H9 (cell line): ENCODE measurements around the gene LRWD1. TPM values are rescaled to one million over a fixed set of nuclear protein-coding genes. Genes with fewer than 3 reads are reported as not detected.

Source experiments
- DNase-seq: peaks from one replicate; pipeline ENCODE4 v3.0.0-alpha.2; 2017
- H2AFZ ChIP-seq: one replicate; pipeline ENCODE4 v1.6.1; 2013; ENCODE audit warnings: mild to moderate bottlenecking, low read length, control low read depth, moderate library complexity
- H2AK5ac ChIP-seq: 2 replicates; pipeline ENCODE4 v1.6.1; 2013; ENCODE audit warnings: low read length, control low read depth, mixed read lengths; ENCODE audit not compliant: insufficient read length
- H2BK120ac ChIP-seq: one replicate; pipeline ENCODE4 v1.6.1; 2013; ENCODE audit warnings: low read depth, mild to moderate bottlenecking, low read length, control low read depth, inconsistent platforms; ENCODE audit not compliant: poor library complexity, severe bottlenecking
- H2BK12ac ChIP-seq: 2 replicates; pipeline ENCODE4 v1.6.1; 2013; ENCODE audit warnings: low read length, control low read depth, mixed read lengths, low read depth; ENCODE audit not compliant: insufficient read length
- H2BK15ac ChIP-seq: 2 replicates; pipeline ENCODE4 v1.6.1; 2013; ENCODE audit warnings: low read depth, low read length, control low read depth
- H2BK20ac ChIP-seq: one replicate; pipeline ENCODE4 v1.6.1; 2013; ENCODE audit warnings: low read depth, mild to moderate bottlenecking, low read length, control low read depth, inconsistent platforms; ENCODE audit not compliant: poor library complexity, severe bottlenecking
- H2BK5ac ChIP-seq: 2 replicates; pipeline ENCODE4 v1.6.1; 2013; ENCODE audit warnings: low read length, control low read depth, mixed read lengths; ENCODE audit not compliant: insufficient read length
- H3K14ac ChIP-seq: 2 replicates; pipeline ENCODE4 v1.6.1; 2013; ENCODE audit warnings: low read length, control low read depth; ENCODE audit not compliant: insufficient read depth
- H3K18ac ChIP-seq: 2 replicates; pipeline ENCODE4 v1.6.1; 2013; ENCODE audit warnings: low read depth, mild to moderate bottlenecking, mixed read lengths, low read length, control low read depth; ENCODE audit not compliant: insufficient read length
- H3K23ac ChIP-seq: 2 replicates; pipeline ENCODE4 v1.6.1; 2013; ENCODE audit warnings: low read length, control low read depth, mixed read lengths, low read depth; ENCODE audit not compliant: insufficient read length
- H3K23me2 ChIP-seq: 2 replicates; pipeline ENCODE4 v1.6.1; 2013; ENCODE audit warnings: low read depth, mild to moderate bottlenecking, mixed read lengths, low read length, control low read depth; ENCODE audit not compliant: insufficient read length, poor library complexity, severe bottlenecking
- H3K27ac ChIP-seq: 2 replicates; pipeline ENCODE4 v1.5.1; 2013; ENCODE audit warnings: low read length, control low read depth, mixed read lengths, low read depth; ENCODE audit not compliant: insufficient read length
- H3K27me3 ChIP-seq: 2 replicates; pipeline ENCODE4 v1.6.1; 2013; ENCODE audit warnings: low read length, control low read depth, inconsistent platforms; ENCODE audit not compliant: insufficient read depth
- H3K4ac ChIP-seq: 2 replicates; pipeline ENCODE4 v1.6.1; 2013; ENCODE audit warnings: low read depth, mild to moderate bottlenecking, control low read depth, inconsistent platforms, low read length, moderate library complexity
- H3K4me1 ChIP-seq: 2 replicates; pipeline ENCODE4 v1.6.1; 2013; ENCODE audit warnings: low read length, control low read depth, inconsistent platforms; ENCODE audit not compliant: insufficient read depth
- H3K4me2 ChIP-seq: 2 replicates; pipeline ENCODE4 v1.6.1; 2013; ENCODE audit warnings: low read length, control low read depth, mixed read lengths; ENCODE audit not compliant: insufficient read length, insufficient read depth
- H3K56ac ChIP-seq: 2 replicates; pipeline ENCODE4 v1.6.1; 2013; ENCODE audit warnings: low read depth, mild to moderate bottlenecking, mixed read lengths, low read length, control low read depth; ENCODE audit not compliant: insufficient read length
- H3K79me1 ChIP-seq: 2 replicates; pipeline ENCODE4 v1.6.1; 2013; ENCODE audit warnings: low read depth, mild to moderate bottlenecking, moderate library complexity, low read length, control low read depth, inconsistent platforms; ENCODE audit not compliant: insufficient read depth, poor library complexity, severe bottlenecking
- H3K79me2 ChIP-seq: 2 replicates; pipeline ENCODE4 v1.6.1; 2013; ENCODE audit warnings: low read length, control low read depth, inconsistent platforms; ENCODE audit not compliant: insufficient read depth
- H3K9ac ChIP-seq: 2 replicates; pipeline ENCODE4 v1.6.1; 2013; ENCODE audit warnings: low read length, control low read depth, mixed read lengths; ENCODE audit not compliant: insufficient read length; ENCODE audit errors: extremely low read depth
- H3K9me3 ChIP-seq: one replicate; pipeline ENCODE4 v1.6.1; 2013; ENCODE audit warnings: low read depth, low read length, inconsistent platforms; ENCODE audit not compliant: control insufficient read depth
- H3T11ph ChIP-seq: one replicate; pipeline ENCODE4 v1.6.1; 2013; ENCODE audit warnings: mild to moderate bottlenecking, low read length, control low read depth, inconsistent platforms
- H4K20me1 ChIP-seq: one replicate; pipeline ENCODE4 v1.6.1; 2013; ENCODE audit not compliant: control insufficient read depth, insufficient read length, insufficient read depth
- H4K5ac ChIP-seq: 2 replicates; pipeline ENCODE4 v1.6.1; 2013; ENCODE audit warnings: low read depth, mild to moderate bottlenecking, mixed read lengths, low read length, control low read depth; ENCODE audit not compliant: insufficient read length
- H4K8ac ChIP-seq: replicated peaks from 2 replicates; pipeline ENCODE4 v1.6.1; 2013; ENCODE audit warnings: low read length, control low read depth, mixed read lengths, low read depth; ENCODE audit not compliant: insufficient read length
- H4K91ac ChIP-seq: 2 replicates; pipeline ENCODE4 v1.6.1; 2013; ENCODE audit warnings: low read depth, mild to moderate bottlenecking, moderate library complexity, mixed read lengths, low read length, control low read depth; ENCODE audit not compliant: insufficient read length
- H3K27ac Mint-ChIP-seq, 3 experiments: 2 replicates in 2 of 3; 3 replicates in 1 of 3; pipeline ENCODE4 v1.8.0; 2020 to 2021; ENCODE audit warnings: mixed read lengths in 3 of 3, mild to moderate bottlenecking in 1 of 3, moderate library complexity in 1 of 3
- H3K27me3 Mint-ChIP-seq: 2 replicates; pipeline ENCODE4 v1.8.0; 2021; ENCODE audit warnings: low read depth, mild to moderate bottlenecking, moderate library complexity, mixed read lengths
- H3K36me3 Mint-ChIP-seq, 3 experiments: 2 replicates in 2 of 3; 3 replicates in 1 of 3; pipeline ENCODE4 v1.8.0; 2020 to 2021; ENCODE audit warnings: low read depth in 3 of 3, mixed read lengths in 3 of 3; ENCODE audit not compliant: insufficient read depth in 1 of 3
- H3K4me1 Mint-ChIP-seq, 2 experiments: 2 replicates each; pipeline ENCODE4 v1.8.0; 2020; ENCODE audit warnings: mixed read lengths in 2 of 2
- H3K4me3 Mint-ChIP-seq, 2 experiments: 2 replicates in 1 of 2; 3 replicates in 1 of 2; pipeline ENCODE4 v1.8.0; 2020 to 2021; ENCODE audit warnings: mild to moderate bottlenecking in 2 of 2, mixed read lengths in 2 of 2, moderate library complexity in 1 of 2
- H3K9me3 Mint-ChIP-seq, 2 experiments: 2 replicates in 1 of 2; 3 replicates in 1 of 2; pipeline ENCODE4 v1.8.0; 2020; ENCODE audit warnings: mild to moderate bottlenecking in 2 of 2, mixed read lengths in 2 of 2, moderate library complexity in 1 of 2
- WGBS: extraction: QIAGEN DNeasy Blood & Tissue Kit; methylation state at CpG from one replicate; pipeline ENCODE4 v1.1.7; 2013; ENCODE audit warnings: missing lambda C conversion rate, low lambda C conversion rate, mixed read lengths; ENCODE audit not compliant: insufficient read length; ENCODE audit errors: extremely low coverage; 5-methylcytosine and 5-hydroxymethylcytosine counted together
- total RNA-seq: library from RNA; stranded (reverse); gene quantifications from 2 replicates; pipeline ENCODE4 v1.2.1, GENCODE V29; 2021
- TF ChIP-seq, protein P1 (sequence below): fragments of 200-600 bp; sonication (generic); conservative IDR thresholded peaks from 3 replicates; pipeline ENCODE4 v1.8.0; 2021; ENCODE audit warnings: antibody characterized with exemption, mild to moderate bottlenecking

Gene LRWD1
- total RNA-seq, 1 experiment from 2014 or later: 35.1 TPM

DNA sequence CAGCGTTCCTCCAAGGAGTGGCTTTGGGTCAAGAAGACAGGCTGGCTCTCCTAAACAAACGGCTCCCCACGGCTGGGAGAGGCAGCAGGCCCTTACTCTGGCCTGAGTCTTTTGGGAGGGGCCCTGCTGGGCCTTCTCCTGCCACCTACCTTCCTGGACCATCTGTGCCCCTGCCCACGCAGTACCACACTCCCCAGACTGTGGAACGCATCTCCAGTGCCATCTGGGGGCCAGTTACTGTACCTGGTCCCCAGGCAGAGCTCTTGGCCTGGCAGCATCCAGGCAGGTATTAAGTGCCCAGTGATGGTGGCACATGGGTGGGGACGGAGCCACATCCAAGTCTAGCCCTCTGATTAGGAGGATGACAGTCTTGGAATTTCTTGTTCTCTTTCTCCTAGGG is 14.5 kb upstream of the LRWD1 start:
- Histone ChIP-seq H3K4ac (no peak overlapping the region), H2BK120ac (no peak overlapping the region), H3T11ph (no peak overlapping the region), H4K91ac (no peak overlapping the region), H3K9ac (no peak overlapping the region), H3K27ac (no peak overlapping the region), H3K79me1 (no peaks in the 10 kb centered on the region), H4K8ac (no peak overlapping the region), H4K20me1 (no peaks in the 10 kb centered on the region), H3K79me2 (no peaks in the 10 kb centered on the region), H3K23ac (no peak overlapping the region), H3K56ac (no peak overlapping the region), H3K9me3 (no peaks in the 10 kb centered on the region), H3K18ac (no peak overlapping the region), H2AK5ac (no peak overlapping the region), H3K4me1 (no peaks in the 10 kb centered on the region), H2AFZ (no peak overlapping the region), H3K27me3 (no peaks in the 10 kb centered on the region), H2BK15ac (no peak overlapping the region), H2BK5ac (no peak overlapping the region), H4K5ac (no peak overlapping the region), H3K14ac (no peak overlapping the region), H2BK12ac (no peak overlapping the region), H3K23me2 (no peaks in the 10 kb centered on the region), H2BK20ac (no peak overlapping the region), H3K4me2 (no peak overlapping the region)
- no peaks in the 10 kb centered on the region; the same call in 1 of the 2 replicates for H3K27me3 Mint-ChIP-seq
- 0 out of 7 replicates have a peak overlapping the region, but pooled peaks of 1 of the 3 experiments have one; percentile 16 for H3K27ac Mint-ChIP-seq
- no peak for DNase-seq
- WGBS: no CpG with 5 or more reads among the region's 6 CpGs
- H3K4me1 Mint-ChIP-seq: peaks cover 6 to 9% of the 10 kb centered on the region in 2 experiments
- no peaks in the 10 kb centered on the region for H3K9me3 Mint-ChIP-seq
- H3K4me3 Mint-ChIP-seq: no peak overlapping the region
- TF ChIP-seq, protein P1, sequence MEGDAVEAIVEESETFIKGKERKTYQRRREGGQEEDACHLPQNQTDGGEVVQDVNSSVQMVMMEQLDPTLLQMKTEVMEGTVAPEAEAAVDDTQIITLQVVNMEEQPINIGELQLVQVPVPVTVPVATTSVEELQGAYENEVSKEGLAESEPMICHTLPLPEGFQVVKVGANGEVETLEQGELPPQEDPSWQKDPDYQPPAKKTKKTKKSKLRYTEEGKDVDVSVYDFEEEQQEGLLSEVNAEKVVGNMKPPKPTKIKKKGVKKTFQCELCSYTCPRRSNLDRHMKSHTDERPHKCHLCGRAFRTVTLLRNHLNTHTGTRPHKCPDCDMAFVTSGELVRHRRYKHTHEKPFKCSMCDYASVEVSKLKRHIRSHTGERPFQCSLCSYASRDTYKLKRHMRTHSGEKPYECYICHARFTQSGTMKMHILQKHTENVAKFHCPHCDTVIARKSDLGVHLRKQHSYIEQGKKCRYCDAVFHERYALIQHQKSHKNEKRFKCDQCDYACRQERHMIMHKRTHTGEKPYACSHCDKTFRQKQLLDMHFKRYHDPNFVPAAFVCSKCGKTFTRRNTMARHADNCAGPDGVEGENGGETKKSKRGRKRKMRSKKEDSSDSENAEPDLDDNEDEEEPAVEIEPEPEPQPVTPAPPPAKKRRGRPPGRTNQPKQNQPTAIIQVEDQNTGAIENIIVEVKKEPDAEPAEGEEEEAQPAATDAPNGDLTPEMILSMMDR: peak; percentile 33; the same call in 1 of the 3 replicates
- peaks cover 2 to 17% (median 10%) of the 10 kb centered on the region in 3 experiments; a peak in 6 of 7 replicates for H3K36me3 Mint-ChIP-seq
